GM18511 (cell line): ENCODE results near the gene SUMF1.

Experiments
- ATAC-seq: cut with Tn5 transposase; IDR thresholded peaks from one replicate; pipeline ENCODE4 v1.9.1; 2021; ENCODE audit warnings: mild to moderate bottlenecking, moderate library complexity; ENCODE audit not compliant: unreplicated experiment

SUMF1 gene

DNA sequence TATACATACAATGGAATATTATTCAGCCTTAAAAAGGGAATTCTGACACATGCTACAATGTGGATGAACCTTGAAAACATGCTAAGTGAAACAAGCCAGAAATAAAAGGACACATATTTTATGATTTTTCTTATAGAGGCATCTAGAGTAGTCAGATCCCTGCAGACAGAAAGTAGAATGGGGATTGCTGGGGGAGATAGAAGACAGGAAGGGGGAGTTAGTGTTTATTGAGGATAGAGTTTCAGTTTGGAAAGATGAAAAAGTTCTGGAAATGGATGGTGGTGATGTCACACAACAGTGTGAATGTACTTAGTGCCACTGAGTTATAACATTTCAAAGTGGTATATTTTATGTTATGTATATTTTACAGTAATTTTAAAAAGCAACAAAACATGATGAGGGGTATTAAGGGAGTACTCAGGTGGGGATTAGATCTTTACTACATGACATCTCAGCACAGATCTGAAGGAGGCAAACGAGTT lies 30.8 kb upstream of the SUMF1 start:
- no peak for ATAC-seq

DNA sequence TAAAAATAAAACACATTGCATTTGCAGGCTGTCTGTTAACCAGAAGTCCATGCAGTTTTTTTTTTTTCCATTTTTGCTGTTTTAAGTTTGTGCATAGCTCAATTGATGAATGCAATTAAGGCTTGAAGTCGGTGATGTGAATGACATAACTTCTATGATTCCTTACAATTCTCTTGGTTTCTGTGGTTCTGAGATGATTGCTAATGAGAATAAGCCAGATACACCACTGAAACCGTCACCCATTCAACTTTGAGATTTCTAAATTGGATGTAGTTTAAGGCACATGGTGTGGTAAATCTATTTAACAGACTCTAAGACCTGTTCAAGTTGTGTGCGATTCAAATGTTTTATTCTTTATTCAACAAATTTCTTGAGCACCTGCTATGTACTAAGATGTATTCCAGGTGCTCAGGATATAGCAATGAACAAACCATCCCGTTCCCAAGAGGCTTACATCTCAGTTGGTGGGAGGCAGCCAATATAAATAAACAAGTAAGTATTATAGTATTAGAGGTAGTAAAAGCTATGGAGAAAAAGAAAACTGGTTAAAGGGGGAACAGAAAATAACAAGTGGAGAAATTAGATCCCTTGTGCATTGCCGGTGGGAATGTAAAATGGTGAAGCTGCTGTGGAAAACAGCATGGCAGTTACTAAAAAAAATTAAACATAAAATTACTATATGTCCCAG lies 30.1 kb upstream of the SUMF1 start:
- ATAC-seq: no peak

DNA sequence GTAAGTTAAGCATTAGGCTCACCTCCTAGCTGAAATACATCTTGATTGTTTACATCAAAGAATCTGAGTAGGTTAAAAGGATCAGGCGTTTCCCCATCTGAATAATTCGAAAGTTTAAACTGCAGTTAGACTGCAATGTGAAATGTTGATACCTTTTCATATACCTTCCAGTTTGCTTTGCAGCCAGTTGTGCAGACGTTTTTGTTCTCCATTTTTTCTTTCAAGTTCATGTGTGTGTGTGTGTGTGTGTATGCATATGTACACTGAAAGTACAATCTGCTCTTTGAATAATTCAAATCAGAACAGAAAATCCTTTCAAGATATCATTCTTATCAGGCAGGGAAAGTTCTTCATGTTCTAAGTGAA lies 29.0 kb upstream of the SUMF1 start:
- no peak for ATAC-seq

DNA sequence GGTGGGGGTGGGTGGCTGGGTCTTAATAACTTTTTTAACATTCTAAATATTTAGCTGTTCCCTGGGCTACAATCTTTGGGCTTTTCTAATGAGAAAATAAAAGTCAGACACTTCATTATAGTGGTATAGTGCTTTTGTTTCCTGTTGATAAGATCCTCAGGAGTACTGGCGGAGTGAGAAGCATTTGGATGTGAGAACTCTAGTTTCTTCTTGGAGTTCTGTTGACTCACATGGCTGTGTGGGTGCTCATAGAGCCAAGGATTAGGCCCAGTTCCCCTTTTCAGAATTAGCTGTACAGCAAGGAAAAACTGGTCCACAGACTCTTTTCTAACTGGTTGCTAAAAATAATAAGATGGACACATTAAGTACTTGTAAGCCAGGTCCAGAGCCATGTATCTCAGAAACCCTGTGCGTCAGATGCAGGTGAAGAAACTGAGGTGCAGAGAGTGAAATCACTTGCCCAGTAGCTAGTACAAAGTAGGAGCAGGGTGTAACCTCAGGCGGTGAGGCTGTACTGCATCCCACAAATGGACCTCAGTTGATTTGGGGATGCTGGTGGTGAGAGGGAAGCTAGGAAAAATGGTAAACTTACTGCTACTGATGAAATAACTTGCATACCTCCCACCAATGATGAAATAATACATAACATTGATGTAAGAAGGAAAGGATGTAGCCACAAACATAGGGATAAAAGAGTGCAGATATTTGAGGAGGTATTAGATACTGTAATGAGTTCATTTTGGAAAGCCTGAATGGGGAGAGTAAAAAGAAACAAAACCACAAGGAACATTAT lies 28.4 kb upstream of the SUMF1 start:
- ATAC-seq: no peak

DNA sequence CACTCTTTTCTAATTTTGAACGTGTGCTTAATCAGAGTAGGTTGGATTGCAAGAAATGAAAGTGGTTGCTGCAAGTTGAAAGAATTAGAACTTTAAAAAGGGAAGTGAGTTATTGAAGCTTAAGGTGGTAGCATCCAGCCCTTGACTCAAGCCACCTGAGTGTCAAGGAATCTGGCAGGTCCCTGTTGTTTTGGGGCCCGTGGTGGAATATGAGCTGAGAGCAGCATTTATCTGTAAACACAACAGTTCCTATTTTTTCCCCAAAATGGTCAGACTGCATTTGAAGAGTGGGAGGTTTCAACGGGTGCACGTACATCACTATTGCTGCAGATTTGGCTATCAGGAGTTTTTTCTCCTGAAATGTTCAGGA lies 27.8 kb upstream of the SUMF1 start:
- ATAC-seq: peak; percentile 25

DNA sequence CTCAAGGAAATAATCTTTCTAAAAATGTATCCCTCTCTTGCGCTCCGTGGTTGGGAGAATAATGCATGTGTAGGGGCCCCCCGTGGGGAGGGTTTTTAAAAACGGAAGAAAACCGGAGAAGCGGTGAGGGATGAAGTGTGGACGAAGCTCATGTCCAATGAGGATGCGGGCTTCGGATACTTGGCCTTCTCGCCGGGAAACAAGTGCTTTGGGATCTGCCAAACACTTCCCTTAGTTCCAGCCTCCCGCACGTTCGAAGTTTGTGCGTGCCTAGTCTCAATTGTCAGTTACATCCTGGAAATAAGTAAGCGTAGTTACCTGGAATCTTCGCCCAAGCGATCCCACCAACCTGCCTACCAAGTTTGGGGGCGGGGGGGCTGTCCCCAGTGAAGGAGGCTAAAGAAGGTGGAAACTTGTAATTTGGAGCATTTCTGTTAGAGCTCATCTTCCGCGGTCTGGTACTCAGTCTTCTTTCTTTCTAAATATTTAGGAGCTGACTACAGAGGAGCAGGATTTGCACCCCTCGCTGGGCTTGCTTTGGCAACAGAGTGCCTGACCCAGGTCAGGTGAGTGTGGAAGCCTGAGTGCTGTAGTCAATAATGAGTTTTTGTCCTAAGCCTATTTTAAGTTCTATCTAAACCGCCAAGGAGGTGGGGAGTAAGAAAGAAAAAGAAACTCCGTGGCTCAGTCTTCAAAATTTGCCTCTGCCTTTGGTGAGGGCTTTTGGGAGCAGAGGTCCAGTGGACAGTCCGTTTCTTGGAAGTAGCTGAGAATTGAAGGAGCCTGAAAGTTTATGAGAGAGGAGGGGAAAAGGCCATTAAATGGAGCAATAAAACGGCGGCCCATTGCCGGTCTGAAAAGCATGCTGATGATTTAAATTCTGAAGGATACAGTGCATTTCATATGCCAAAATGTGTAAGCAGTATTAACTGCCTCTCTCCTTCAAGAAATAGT lies 27.1 kb upstream of the SUMF1 start:
- no peak for ATAC-seq

DNA sequence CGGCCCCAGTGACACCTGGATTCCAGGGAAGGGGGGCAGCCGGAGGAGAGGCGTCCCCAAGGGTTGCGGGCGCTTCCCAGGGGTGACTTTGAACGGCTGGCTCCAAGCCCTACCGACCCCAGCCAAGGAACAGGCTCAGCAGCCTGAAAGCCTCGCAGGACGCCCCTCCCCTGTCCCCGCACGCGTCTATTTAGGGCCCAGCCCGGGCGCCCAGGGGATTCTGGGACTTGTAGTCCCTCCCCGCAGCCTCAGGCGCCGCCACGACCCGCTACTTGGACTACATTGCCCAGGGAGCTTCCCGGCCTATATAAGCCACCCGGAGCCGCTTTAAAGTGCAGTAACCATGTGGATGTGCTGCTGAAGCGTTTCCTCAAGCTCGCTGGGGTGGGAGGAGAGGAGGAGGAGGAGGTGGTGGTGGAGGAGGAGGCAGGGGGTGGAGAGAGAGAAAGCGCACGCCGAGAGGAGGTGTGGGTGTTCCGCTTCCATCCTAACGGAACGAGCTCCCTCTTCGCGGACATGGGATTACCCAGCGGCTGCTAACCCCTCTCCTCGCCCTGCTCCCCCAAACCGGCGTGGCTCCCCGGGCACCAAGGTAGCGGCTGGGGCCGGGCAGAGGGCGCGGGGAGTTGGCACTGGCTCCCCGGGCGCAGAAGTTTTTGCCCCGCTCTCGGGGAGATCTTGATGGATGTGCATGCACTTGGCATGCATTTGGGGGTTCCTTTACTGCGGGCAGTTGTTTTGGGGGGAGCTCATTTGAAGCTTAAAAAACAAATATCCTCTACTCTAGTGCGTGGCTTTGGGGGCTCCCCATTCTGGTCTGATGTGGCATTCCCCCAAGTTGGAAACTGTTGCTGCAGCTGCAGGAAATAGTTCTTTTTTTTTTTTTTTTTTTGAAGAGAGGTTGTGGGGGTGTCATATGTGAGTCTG lies 26.2 kb upstream of the SUMF1 start, which contains the start of gene ITPR1:
Gene ITPR1, plus strand, starts transcription at position 335 of the 927 bp plus-strand sequence. CDS start 23,144 bp downstream, outside the sequence.
- ATAC-seq: peak; percentile 89

DNA sequence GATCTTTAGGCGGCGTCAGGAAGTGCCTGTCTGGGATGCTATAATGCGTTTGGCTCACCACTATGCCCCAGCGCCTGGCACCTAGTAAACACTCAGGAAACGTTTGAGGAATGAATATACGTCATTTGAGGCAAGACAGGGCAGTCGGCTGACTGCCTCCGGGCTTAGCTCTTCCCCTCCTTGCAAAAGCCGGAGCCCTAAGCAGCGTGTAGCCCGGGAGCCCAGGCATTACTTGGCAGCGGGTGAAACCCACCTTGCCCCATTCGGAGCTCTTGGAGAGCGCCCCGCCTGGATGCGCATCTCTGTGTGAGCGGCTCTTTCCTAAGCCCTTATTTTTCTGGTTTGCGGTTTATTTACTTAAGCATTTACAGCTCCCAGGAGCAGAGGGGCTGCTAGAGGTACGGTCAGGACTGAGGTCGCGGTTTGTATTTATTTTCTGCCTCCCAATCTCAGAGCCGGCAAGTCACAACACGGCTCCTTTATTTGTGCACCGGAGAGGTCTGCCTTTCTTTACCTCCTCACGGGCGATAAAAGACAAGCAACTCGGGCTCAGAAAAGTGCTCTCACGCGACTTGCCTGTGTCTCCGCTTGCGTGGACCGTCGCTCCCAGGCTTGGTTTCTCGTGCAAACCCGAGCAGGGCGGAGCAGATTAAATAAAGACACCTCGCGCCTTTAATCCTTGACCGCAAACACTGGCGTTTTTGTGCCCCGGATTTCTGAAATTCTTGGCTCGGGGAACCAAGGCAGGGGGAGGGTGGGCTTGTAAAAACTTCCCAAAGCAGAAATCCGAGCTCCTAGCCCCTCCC lies 25.3 kb upstream of the SUMF1 start:
- ATAC-seq: peak; percentile 31

- no peak for ATAC-seq
Observed at GRCh38 chr3:4491855-4492207, 24.8 kb upstream of the SUMF1 start.

GRCh38 chr3:4478261-4478660 lies 11.2 kb upstream of the SUMF1 start:
- no peak for ATAC-seq

- no peak for ATAC-seq
Observed at GRCh38 chr3:4476496-4476895, 9.4 kb upstream of the SUMF1 start.

- no peak for ATAC-seq
Observed at GRCh38 chr3:4475804-4476203, 8.7 kb upstream of the SUMF1 start.

DNA sequence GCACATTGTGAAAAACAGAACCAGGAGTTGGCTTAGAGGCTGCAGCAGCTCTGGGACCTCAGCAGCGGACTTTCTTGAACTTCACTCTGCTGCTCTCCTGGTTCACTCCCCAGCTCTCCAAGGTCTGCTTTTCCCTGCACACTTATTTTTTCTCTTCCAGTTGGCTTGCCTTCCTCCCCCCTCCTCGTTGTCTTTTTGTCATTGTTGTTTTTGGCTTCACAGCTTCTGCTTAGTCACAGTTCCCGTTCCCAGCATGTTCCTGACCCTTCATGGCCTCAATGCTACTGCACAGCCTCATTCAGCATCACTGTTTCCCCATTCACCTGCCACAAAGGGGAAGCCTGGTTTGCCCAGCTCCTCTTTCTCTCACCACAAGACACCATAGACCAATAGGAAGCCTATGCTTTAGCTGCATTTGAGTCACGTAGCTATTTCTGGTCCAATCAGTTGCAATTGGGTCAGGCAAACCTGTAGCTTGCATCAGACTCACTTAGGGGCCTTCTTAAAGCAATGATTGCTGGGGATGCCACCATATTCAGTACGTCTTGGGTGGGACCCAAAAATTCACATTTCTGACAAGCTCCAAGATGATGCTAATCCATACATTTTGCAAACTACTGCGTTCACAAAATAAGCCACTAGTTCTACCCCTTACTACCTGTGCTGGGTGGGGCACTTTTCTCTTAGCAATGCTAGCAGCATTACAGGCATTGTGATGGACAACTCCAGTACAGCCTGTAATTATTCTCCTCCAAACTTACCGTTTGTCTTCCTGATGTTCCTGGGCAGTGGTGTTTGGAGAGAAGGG lies 7.8 kb upstream of the SUMF1 start:
- peak; percentile 73 for ATAC-seq

DNA sequence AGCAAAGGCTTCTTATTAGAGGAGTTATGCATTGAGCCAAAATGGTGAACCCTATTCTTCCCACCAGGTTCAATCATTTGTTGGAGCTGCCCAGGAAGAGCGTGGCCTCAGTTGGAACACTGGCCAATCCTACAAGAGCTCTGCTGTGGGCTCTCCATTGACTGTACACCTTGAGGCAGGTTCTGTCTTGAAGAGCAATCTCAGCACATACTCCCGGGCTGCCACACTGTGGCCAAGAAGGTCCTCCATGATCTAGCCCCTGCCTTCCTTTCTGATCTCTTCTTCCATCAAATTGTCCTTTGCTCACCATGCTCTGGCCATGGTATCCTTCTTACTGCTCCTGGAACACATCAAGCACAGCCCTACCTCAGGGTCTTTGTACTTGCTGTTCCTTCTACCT lies 5.7 kb upstream of the SUMF1 start:
- no peak for ATAC-seq

- no peak for ATAC-seq
Observed at GRCh38 chr3:4472312-4472711, 5.2 kb upstream of the SUMF1 start.

GRCh38 chr3:4471907-4472306 lies 4.8 kb upstream of the SUMF1 start:
- no peak for ATAC-seq

GRCh38 chr3:4467522-4467867 lies 426 bp upstream of the SUMF1 start:
- ATAC-seq: no peak

DNA sequence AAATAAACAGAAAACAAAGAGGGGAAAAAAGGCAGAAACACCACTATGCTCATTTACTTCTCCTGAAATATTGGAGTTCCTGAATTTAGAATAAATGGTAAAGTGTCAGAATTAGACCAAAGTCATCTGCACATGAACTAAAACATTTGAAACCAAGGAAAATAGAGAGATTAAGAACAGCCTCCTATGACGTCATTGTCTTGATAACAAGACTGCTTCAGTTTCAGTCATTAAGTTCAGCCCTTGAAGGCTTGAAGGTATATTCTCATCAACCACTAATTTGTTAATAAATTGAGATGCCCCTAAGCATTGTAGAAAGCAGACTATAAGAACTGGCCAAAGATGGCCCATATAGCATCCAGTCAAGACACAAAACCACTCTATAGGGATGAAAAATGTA lies 2.5 kb downstream of the SUMF1 start:
- no peak for ATAC-seq
